HG02840 (cell line): ENCODE results near the gene GNAZ.

ENCODE experiments used
- ATAC-seq: cut with Tn5 transposase; IDR thresholded peaks from one replicate; pipeline ENCODE4 v1.9.1; 2021; ENCODE audit warnings: mild to moderate bottlenecking, moderate library complexity, moderate number of reproducible peaks; ENCODE audit not compliant: unreplicated experiment, low FRiP score

GNAZ gene

DNA sequence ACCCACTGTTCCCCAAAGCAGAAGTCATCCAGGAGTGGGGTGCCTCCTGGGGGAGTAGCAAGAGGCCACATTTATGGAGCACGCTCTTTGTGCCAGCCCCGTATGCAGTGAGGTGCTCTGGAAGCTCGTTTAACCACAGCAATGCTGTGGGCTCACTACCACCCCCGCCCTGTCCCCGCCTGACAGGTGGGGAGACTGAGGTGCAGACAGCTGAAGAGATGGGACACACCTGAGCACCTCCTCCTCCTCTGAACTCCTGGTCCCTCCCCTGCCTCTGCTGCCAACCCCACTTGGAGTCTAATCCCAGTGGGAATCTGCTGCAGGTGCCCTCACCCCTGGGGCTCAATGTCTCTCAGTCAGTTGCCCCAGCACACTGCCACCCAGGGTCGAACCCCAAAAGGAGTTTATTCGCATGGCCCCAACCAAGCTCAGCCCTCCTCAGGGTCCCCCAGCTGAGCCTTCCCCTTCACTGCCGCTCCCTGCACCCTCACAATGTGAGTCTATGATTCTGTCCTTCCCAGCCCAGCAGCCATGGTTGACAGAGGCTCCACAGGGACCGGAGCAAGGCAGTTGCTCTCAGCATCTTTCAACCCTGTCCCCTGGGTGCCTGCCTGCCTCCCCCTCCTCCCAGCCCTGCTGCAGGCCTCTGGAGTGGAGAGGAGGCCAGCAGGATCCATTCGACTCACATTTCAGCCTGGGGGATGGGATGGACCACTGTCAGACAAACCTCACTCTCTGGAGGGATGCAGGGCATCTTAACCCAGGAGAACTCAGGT lies 96.7 kb downstream of the GNAZ start:
- ATAC-seq = no peak

DNA sequence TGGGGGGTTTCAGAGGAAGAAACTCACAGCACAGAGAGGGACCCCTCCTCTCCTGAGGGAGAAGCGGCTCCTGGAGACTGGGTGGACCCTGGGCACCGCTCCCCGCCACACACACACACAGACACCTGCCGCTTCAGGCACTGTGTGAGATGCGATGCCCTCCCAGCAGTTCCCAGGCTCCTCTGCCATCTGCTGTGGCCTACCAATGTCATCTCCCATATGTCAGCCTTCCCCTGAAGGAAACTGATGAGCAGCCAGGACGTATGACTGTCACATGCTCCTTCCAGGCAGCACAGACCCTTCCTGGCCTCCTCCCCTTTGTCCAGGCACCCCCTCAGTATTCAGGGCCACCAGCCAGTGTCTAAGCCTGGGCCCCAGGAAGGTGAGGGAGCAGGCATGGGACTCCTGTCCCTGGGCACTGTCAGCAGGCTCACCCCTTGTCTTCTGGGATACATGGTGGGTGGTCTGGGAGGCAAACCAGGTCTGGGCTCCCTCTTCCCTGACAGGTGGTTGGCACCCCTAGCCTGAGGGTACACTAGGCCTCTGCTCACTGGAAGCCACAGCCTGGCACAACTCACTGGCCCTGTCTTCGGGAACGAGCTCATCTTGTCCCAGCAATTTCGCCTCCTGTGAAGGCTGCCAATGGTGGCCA lies 98.2 kb downstream of the GNAZ start:
- ATAC-seq = no peak

DNA sequence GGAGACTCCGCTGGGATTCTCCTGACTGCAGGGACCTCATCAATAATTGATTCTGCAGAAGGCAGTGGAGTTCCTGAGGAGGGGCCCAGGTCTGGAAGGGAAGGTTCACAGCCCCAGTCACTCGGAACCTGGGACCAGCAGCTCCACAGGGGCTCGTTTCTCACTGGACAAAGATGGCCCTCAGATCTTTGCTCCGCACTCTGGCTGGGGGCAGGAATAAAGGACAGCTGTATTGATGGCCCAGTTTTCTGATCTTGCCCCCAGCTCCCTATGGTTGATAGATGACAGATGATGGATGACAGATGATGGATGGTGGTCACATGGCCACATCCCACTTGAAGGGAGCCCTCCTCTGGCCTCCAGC lies 98.7 kb downstream of the GNAZ start:
- no peak for ATAC-seq
